Loucy (cell line): Measurements from ENCODE around the gene CEPT1.
A peak's percentile ranks its signal among the peaks of the same experiment; 100 is the strongest.

Source experiments
- H2AFZ ChIP-seq: fragments of 200-600 bp; sonication (generic); 2 replicates; pipeline ENCODE4 v1.6.0; 2016; ENCODE audit warnings: antibody characterized with exemption, mild to moderate bottlenecking, low read length, moderate library complexity
- H3F3A ChIP-seq: fragments of 200-600 bp; 2 replicates; pipeline ENCODE4 v1.6.0; 2016; ENCODE audit warnings: antibody characterized with exemption, low read depth, mild to moderate bottlenecking
- H3K27me3 ChIP-seq: fragments of 200-600 bp; sonication (generic); 2 replicates; pipeline ENCODE4 v1.6.1; 2014; ENCODE audit warnings: low read length, mild to moderate bottlenecking; ENCODE audit not compliant: insufficient read depth, poor library complexity, severe bottlenecking
- H3K36me3 ChIP-seq: fragments of 200-600 bp; sonication (generic); 2 replicates; pipeline ENCODE4 v1.6.1; 2016; ENCODE audit warnings: low read length; ENCODE audit not compliant: insufficient read depth
- H3K4me1 ChIP-seq: fragments of 200-600 bp; sonication (generic); 2 replicates; pipeline ENCODE4 v1.5.1; 2014; ENCODE audit warnings: low read length, mild to moderate bottlenecking; ENCODE audit not compliant: insufficient read depth, poor library complexity, severe bottlenecking
- H3K4me2 ChIP-seq: fragments of 200-600 bp; sonication (generic); 2 replicates; pipeline ENCODE4 v1.6.0; 2014; ENCODE audit warnings: antibody characterized with exemption, low read length, low read depth, mild to moderate bottlenecking; ENCODE audit not compliant: poor library complexity, severe bottlenecking
- H3K4me3 ChIP-seq: fragments of 200-600 bp; sonication (generic); 2 replicates; pipeline ENCODE4 v1.5.1; 2014; ENCODE audit warnings: low read length, mild to moderate bottlenecking, mixed read lengths; ENCODE audit not compliant: poor library complexity, severe bottlenecking
- H3K79me2 ChIP-seq: fragments of 200-600 bp; sonication (generic); 2 replicates; pipeline ENCODE4 v1.6.1; 2014; ENCODE audit warnings: low read length; ENCODE audit not compliant: insufficient read depth
- H3K9ac ChIP-seq: fragments of 200-600 bp; sonication (generic); 2 replicates; pipeline ENCODE4 v1.6.0; 2014; ENCODE audit warnings: mild to moderate bottlenecking, low read depth, low read length, moderate library complexity; ENCODE audit not compliant: poor library complexity, severe bottlenecking
- H3K9me2 ChIP-seq: fragments of 200-600 bp; sonication (generic); replicated peaks from 2 replicates; pipeline ENCODE4 v1.6.1; 2016; ENCODE audit warnings: low read depth, low read length, mixed read lengths
- H3K9me3 ChIP-seq: fragments of 200-600 bp; sonication (generic); 2 replicates; pipeline ENCODE4 v1.6.1; 2014; ENCODE audit warnings: mild to moderate bottlenecking, antibody characterized with exemption, low read length, low read depth; ENCODE audit not compliant: insufficient read depth
- H4K20me1 ChIP-seq: fragments of 200-600 bp; sonication (generic); 2 replicates; pipeline ENCODE4 v1.6.0; 2014; ENCODE audit warnings: antibody characterized with exemption, low read length, mild to moderate bottlenecking; ENCODE audit not compliant: insufficient read depth, poor library complexity, severe bottlenecking
- EZH2phosphoT487 ChIP-seq: fragments of 200-600 bp; IDR thresholded peaks from 2 replicates; pipeline ENCODE4 v1.6.1; 2018; ENCODE audit warnings: antibody characterized with exemption, mild to moderate bottlenecking, moderate library complexity, borderline replicate concordance
- TF ChIP-seq, protein P1 (sequence below): fragments of 200-600 bp; sonication (generic); conservative IDR thresholded peaks from 2 replicates; pipeline ENCODE4 v1.5.1; 2014; ENCODE audit warnings: mild to moderate bottlenecking, antibody characterized with exemption, low read length

CEPT1 gene

DNA sequence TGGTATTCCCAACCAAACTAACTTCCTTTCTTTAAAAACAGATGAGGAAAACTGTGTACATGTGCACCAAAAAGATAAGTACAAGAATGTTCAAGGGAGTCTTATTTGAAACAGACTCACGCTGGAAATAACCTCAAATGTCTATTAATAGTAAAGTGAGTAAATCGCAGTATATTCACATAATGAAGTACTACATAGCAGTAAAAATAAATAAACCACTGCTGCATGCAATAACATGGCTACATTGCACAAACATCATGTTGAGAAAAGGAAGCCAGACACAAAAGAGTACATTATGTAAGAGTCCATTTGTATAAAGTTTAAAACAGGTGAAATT, 65.7 kb downstream of the CEPT1 start:
- TF ChIP-seq, protein P1, sequence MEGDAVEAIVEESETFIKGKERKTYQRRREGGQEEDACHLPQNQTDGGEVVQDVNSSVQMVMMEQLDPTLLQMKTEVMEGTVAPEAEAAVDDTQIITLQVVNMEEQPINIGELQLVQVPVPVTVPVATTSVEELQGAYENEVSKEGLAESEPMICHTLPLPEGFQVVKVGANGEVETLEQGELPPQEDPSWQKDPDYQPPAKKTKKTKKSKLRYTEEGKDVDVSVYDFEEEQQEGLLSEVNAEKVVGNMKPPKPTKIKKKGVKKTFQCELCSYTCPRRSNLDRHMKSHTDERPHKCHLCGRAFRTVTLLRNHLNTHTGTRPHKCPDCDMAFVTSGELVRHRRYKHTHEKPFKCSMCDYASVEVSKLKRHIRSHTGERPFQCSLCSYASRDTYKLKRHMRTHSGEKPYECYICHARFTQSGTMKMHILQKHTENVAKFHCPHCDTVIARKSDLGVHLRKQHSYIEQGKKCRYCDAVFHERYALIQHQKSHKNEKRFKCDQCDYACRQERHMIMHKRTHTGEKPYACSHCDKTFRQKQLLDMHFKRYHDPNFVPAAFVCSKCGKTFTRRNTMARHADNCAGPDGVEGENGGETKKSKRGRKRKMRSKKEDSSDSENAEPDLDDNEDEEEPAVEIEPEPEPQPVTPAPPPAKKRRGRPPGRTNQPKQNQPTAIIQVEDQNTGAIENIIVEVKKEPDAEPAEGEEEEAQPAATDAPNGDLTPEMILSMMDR, result no peak
- TF ChIP-seq EZH2phosphoT487, result no peak
- H3K9me3 ChIP-seq, result no peaks in the 10 kb centered on the region
- no peaks in the 10 kb centered on the region for H4K20me1 ChIP-seq
- peaks cover 5% of the 10 kb centered on the region; the same call in 1 of the 2 replicates for H3F3A ChIP-seq
- no peaks in the 10 kb centered on the region for H3K36me3 ChIP-seq
- peaks cover 96% of the 10 kb centered on the region for H3K4me1 ChIP-seq
- no peak overlapping the region for H2AFZ ChIP-seq
- peak overlapping the region; percentile 34 for H3K4me2 ChIP-seq
- no peaks in the 10 kb centered on the region for H3K9me2 ChIP-seq
- no peak overlapping the region for H3K4me3 ChIP-seq
- peak overlapping the region; percentile 75 for H3K9ac ChIP-seq
- H3K27me3 ChIP-seq, result no peaks in the 10 kb centered on the region
- no peaks in the 10 kb centered on the region for H3K79me2 ChIP-seq

- Histone ChIP-seq H4K20me1 (no peaks in the 10 kb centered on the region), H3K27me3 (no peaks in the 10 kb centered on the region), H2AFZ (no peak overlapping the region), H3K79me2 (no peaks in the 10 kb centered on the region), H3F3A (peaks cover 5% of the 10 kb centered on the region; the same call in 1 of the 2 replicates), H3K4me2 (no peak overlapping the region), H3K9me2 (no peaks in the 10 kb centered on the region), H3K36me3 (no peaks in the 10 kb centered on the region), H3K9ac (no peak overlapping the region), H3K4me3 (no peak overlapping the region), H3K9me3 (no peaks in the 10 kb centered on the region), H3K4me1 (peaks cover 89% of the 10 kb centered on the region)
- TF ChIP-seq, protein P1, result no peak
- TF ChIP-seq EZH2phosphoT487, result no peak
Measured at GRCh38 chr1:111208921-111209320, 68.9 kb downstream of the CEPT1 start.

GRCh38 chr1:111209622-111210021, 69.6 kb downstream of the CEPT1 start:
- Histone ChIP-seq H4K20me1 (no peaks in the 10 kb centered on the region), H3K4me2 (no peak overlapping the region), H3K4me1 (peaks cover 89% of the 10 kb centered on the region), H3K36me3 (no peaks in the 10 kb centered on the region), H3K9me3 (no peaks in the 10 kb centered on the region), H3F3A (peaks cover 5% of the 10 kb centered on the region; the same call in 1 of the 2 replicates), H3K79me2 (no peaks in the 10 kb centered on the region), H3K9me2 (no peaks in the 10 kb centered on the region), H3K4me3 (no peak overlapping the region), H2AFZ (no peak overlapping the region), H3K9ac (no peak overlapping the region), H3K27me3 (no peaks in the 10 kb centered on the region)
- TF ChIP-seq, protein P1, result no peak
- TF ChIP-seq EZH2phosphoT487, result no peak
